ENCODE results near the gene CHERP.
"Not testable (repeated sequence)": the region's sequence is repeated elsewhere in the genome, so short reads cannot be mapped to it uniquely, and the experiment has no call there.

CHERP gene

GRCh38 chr19:16518483-16519229 lies 23.6 kb downstream of the CHERP start:
- no peak overlapping the region for H3K4me3 ChIP-seq (ENCODE audit: low read depth, low read length)
- ChIA-PET CTCF (no interaction called here), POLR2A (no interaction called here)
- no peak for TF ChIP-seq CTCF (IDR thresholded peaks at IDR 0.05; ENCODE audit: insufficient read depth, low read length, missing control alignments)
- DNase-seq (ENCODE audit: low read depth, low spot score): no peak

- no peak for DNase-seq (ENCODE audit: low read depth, low spot score)
- CTCF ChIA-PET: interaction anchor here (0.7 to 1.4 kb wide), 2 partner anchors 10 to 22 kb away, joined by 3 read pairs; partner anchors contain the start of genes C19orf44 and CALR3
- no peak overlapping the region for H3K4me3 ChIP-seq (ENCODE audit: low read depth, low read length)
- no peak for TF ChIP-seq CTCF (IDR thresholded peaks at IDR 0.05; ENCODE audit: insufficient read depth, low read length, missing control alignments)
- POLR2A ChIA-PET: no interaction called here
Measured at GRCh38 chr19:16518061-16518460, 24.2 kb downstream of the CHERP start.

GRCh38 chr19:16516923-16517610 lies 25.2 kb downstream of the CHERP start:
- no peak for TF ChIP-seq CTCF (IDR thresholded peaks at IDR 0.05; ENCODE audit: insufficient read depth, low read length, missing control alignments)
- ChIA-PET CTCF (interaction anchor here (0.7 to 1.4 kb wide), 2 partner anchors 11 to 21 kb away, joined by 3 read pairs; partner anchors contain the start of genes C19orf44 and CALR3), POLR2A (no interaction called here)
- H3K4me3 ChIP-seq (ENCODE audit: low read depth, low read length): no peak overlapping the region
- DNase-seq (ENCODE audit: low read depth, low spot score): no peak

GRCh38 chr19:16516381-16516780 lies 25.9 kb downstream of the CHERP start:
- CTCF ChIA-PET: interaction anchor here (2.6 kb wide), 1 partner anchor 11 kb away, joined by 10 read pairs; no protein-coding TSS in a partner anchor
- no peak for TF ChIP-seq CTCF (IDR thresholded peaks at IDR 0.05; ENCODE audit: insufficient read depth, low read length, missing control alignments)
- POLR2A ChIA-PET: no interaction called here
- H3K4me3 ChIP-seq (ENCODE audit: low read depth, low read length): no peak overlapping the region
- no peak for DNase-seq (ENCODE audit: low read depth, low spot score)

GRCh38 chr19:16514383-16515019 lies 27.7 kb downstream of the CHERP start:
- ChIA-PET POLR2A (interaction anchor here (0.8 kb wide), 1 partner anchor 12 kb away, joined by 3 read pairs; no protein-coding TSS in a partner anchor), CTCF (interaction anchor here (2.6 kb wide), 1 partner anchor 13 kb away, joined by 10 read pairs; no protein-coding TSS in a partner anchor)
- no peak overlapping the region for H3K4me3 ChIP-seq (ENCODE audit: low read depth, low read length)
- TF ChIP-seq CTCF (IDR thresholded peaks at IDR 0.05; ENCODE audit: insufficient read depth, low read length, missing control alignments): no peak
- DNase-seq (ENCODE audit: low read depth, low spot score): no peak

- POLR2A ChIA-PET; DNase-seq (ENCODE audit: low read depth, low spot score); CTCF ChIA-PET; H3K4me3 ChIP-seq (ENCODE audit: low read depth, low read length): not testable (repeated sequence)
Measured at GRCh38 chr19:16512611-16513010, 29.6 kb downstream of the CHERP start.

All from AG04449 (cell line).